Mesenchymal stem cell (in vitro differentiated cells and primary cell): ENCODE measurements around the gene DYNLT1.
A peak's percentile ranks its signal among the peaks of the same experiment; 100 is the strongest.
"Not testable (repeated sequence)": the region's sequence is repeated elsewhere in the genome, so short reads cannot be mapped to it uniquely, and the experiment has no call there.

Source experiments
- DNase-seq: peaks from one replicate; pipeline ENCODE4 v3.0.0-alpha.2; 2013
- H2AFZ ChIP-seq: one replicate; pipeline ENCODE4 v1.6.1; 2013; ENCODE audit warnings: low read depth, mild to moderate bottlenecking, control low read depth, inconsistent platforms, low read length, moderate library complexity
- H2AK5ac ChIP-seq: 2 replicates; pipeline ENCODE4 v1.6.1; 2013; ENCODE audit warnings: low read length, moderate library complexity, mild to moderate bottlenecking, inconsistent platforms; ENCODE audit not compliant: severe bottlenecking
- H2BK120ac ChIP-seq: one replicate; pipeline ENCODE4 v1.6.1; 2013; ENCODE audit warnings: low read depth, mild to moderate bottlenecking, inconsistent platforms, low read length, moderate library complexity
- H2BK12ac ChIP-seq, 2 experiments: one replicate each; pipeline ENCODE4 v1.6.1; 2013; ENCODE audit warnings: inconsistent platforms in 2 of 2, low read length in 2 of 2, mild to moderate bottlenecking in 2 of 2, moderate library complexity in 2 of 2, control low read depth in 1 of 2
- H2BK15ac ChIP-seq: one replicate; pipeline ENCODE4 v1.6.1; 2013; ENCODE audit warnings: mild to moderate bottlenecking, low read depth, inconsistent platforms; ENCODE audit not compliant: poor library complexity, severe bottlenecking
- H2BK5ac ChIP-seq: 2 replicates; pipeline ENCODE4 v1.6.1; 2013; ENCODE audit warnings: low read depth, mild to moderate bottlenecking, low read length, control low read depth, inconsistent platforms; ENCODE audit not compliant: poor library complexity, severe bottlenecking
- H3K14ac ChIP-seq, 2 experiments: one replicate each; pipeline ENCODE4 v1.6.1; 2013; ENCODE audit warnings: inconsistent platforms in 2 of 2, low read length in 2 of 2, control low read depth in 1 of 2, mild to moderate bottlenecking in 1 of 2, moderate library complexity in 1 of 2
- H3K18ac ChIP-seq, 2 experiments: one replicate each; pipeline ENCODE4 v1.6.1; 2013; ENCODE audit warnings: inconsistent platforms in 2 of 2, low read length in 2 of 2, control low read depth in 1 of 2, low read depth in 1 of 2, mild to moderate bottlenecking in 1 of 2
- H3K23ac ChIP-seq, 2 experiments: one replicate each; pipeline ENCODE4 v1.6.1; 2013; ENCODE audit warnings: inconsistent platforms in 2 of 2, low read length in 2 of 2, mild to moderate bottlenecking in 2 of 2, moderate library complexity in 2 of 2, control low read depth in 1 of 2
- H3K27ac ChIP-seq: 2 replicates; pipeline ENCODE4 v1.5.1; 2013; ENCODE audit warnings: mild to moderate bottlenecking, moderate library complexity, low read length, control low read depth, inconsistent platforms; ENCODE audit not compliant: poor library complexity, severe bottlenecking
- H3K27me3 ChIP-seq, 2 experiments: 2 replicates each; pipeline versions ENCODE4 v1.6.1 to v1.7.0; 2013; ENCODE audit warnings: low read length in 2 of 2, mild to moderate bottlenecking in 2 of 2, moderate library complexity in 2 of 2, control low read depth in 1 of 2, inconsistent platforms in 1 of 2; ENCODE audit not compliant: control insufficient read depth in 1 of 2, insufficient read depth in 1 of 2
- H3K36me3 ChIP-seq, 2 experiments: 2 replicates each; pipeline versions ENCODE4 v1.6.1 to v1.7.0; 2013; ENCODE audit warnings: low read length in 2 of 2, control low read depth in 1 of 2, inconsistent platforms in 1 of 2, low read depth in 1 of 2, mild to moderate bottlenecking in 1 of 2; ENCODE audit not compliant: insufficient read depth in 2 of 2, control insufficient read depth in 1 of 2
- H3K4ac ChIP-seq, 2 experiments: one replicate each; pipeline ENCODE4 v1.6.1; 2013; ENCODE audit warnings: inconsistent platforms in 2 of 2, low read length in 2 of 2, mild to moderate bottlenecking in 2 of 2, moderate library complexity in 2 of 2, control low read depth in 1 of 2, low read depth in 1 of 2
- H3K4me1 ChIP-seq: 2 replicates; pipeline ENCODE4 v1.6.1; 2013; ENCODE audit warnings: low read depth, low read length, control low read depth; ENCODE audit not compliant: control insufficient read depth, insufficient read depth
- H3K4me2 ChIP-seq: 2 replicates; pipeline ENCODE4 v1.6.1; 2013; ENCODE audit warnings: low read length, mild to moderate bottlenecking, inconsistent platforms; ENCODE audit not compliant: poor library complexity, severe bottlenecking
- H3K4me3 ChIP-seq, 2 experiments: 2 replicates each; pipeline versions ENCODE4 v1.5.1 to v1.7.0; 2013; ENCODE audit warnings: low read length in 2 of 2, mild to moderate bottlenecking in 2 of 2, control low read depth in 1 of 2, low read depth in 1 of 2; ENCODE audit not compliant: insufficient read depth in 1 of 2
- H3K79me1 ChIP-seq: replicated peaks from 2 replicates; pipeline ENCODE4 v1.6.1; 2013; ENCODE audit warnings: mild to moderate bottlenecking, control low read depth, low read length, inconsistent platforms; ENCODE audit not compliant: poor library complexity, severe bottlenecking
- H3K9ac ChIP-seq: 2 replicates; pipeline ENCODE4 v1.7.0; 2013; ENCODE audit warnings: mild to moderate bottlenecking, low read length, moderate library complexity
- H3K9me3 ChIP-seq: 2 replicates; pipeline ENCODE4 v1.7.0; 2013; ENCODE audit warnings: mild to moderate bottlenecking, low read length; ENCODE audit not compliant: control insufficient read depth
- H4K8ac ChIP-seq: one replicate; pipeline ENCODE4 v1.6.1; 2013; ENCODE audit warnings: inconsistent platforms, mild to moderate bottlenecking, low read length, moderate library complexity
- H4K91ac ChIP-seq: one replicate; pipeline ENCODE4 v1.6.1; 2013; ENCODE audit warnings: mild to moderate bottlenecking, low read length, inconsistent platforms
- WGBS: methylation state at CpG from one replicate; pipeline ENCODE4 v1.1.7; 2013; ENCODE audit warnings: mixed read lengths; 5-methylcytosine and 5-hydroxymethylcytosine counted together

The DYNLT1 gene

GRCh38 chr6:158608221-158608620 is 36.3 kb downstream of the DYNLT1 start:
- no peak overlapping the region for H2AFZ ChIP-seq
- no peak overlapping the region for H3K4ac ChIP-seq
- DNase-seq: no peak
- H3K4me1 ChIP-seq: no peaks in the 10 kb centered on the region
- H3K79me1 ChIP-seq: peaks cover 27% of the 10 kb centered on the region
- H4K91ac ChIP-seq: no peak overlapping the region
- 96% methylated on average over 12 of the region's 12 CpGs for WGBS
- no peaks in the 10 kb centered on the region for H3K27me3 ChIP-seq
- H2BK15ac ChIP-seq: no peak overlapping the region
- H2BK120ac ChIP-seq: no peak overlapping the region
- H3K9ac ChIP-seq: no peak overlapping the region
- no peak overlapping the region for H3K4me2 ChIP-seq
- no peak overlapping the region for H3K18ac ChIP-seq
- no peak overlapping the region for H3K4me3 ChIP-seq
- peaks cover 56 to 76% of the 10 kb centered on the region in 2 experiments for H3K36me3 ChIP-seq
- H3K23ac ChIP-seq: no peak overlapping the region
- H3K27ac ChIP-seq: no peak overlapping the region
- no peak overlapping the region for H3K14ac ChIP-seq
- no peak overlapping the region for H2BK5ac ChIP-seq
- H2AK5ac ChIP-seq: no peak overlapping the region
- H2BK12ac ChIP-seq: no peak overlapping the region
- H3K9me3 ChIP-seq: no peaks in the 10 kb centered on the region
- H4K8ac ChIP-seq: no peak overlapping the region

GRCh38 chr6:158607411-158608170 is 37.0 kb downstream of the DYNLT1 start:
- Histone ChIP-seq H2BK5ac (no peak overlapping the region), H2BK12ac (no peak overlapping the region), H4K8ac (peak overlapping the region; percentile 42), H3K23ac (no peak overlapping the region), H3K18ac (no peak overlapping the region), H3K27me3 (no peaks in the 10 kb centered on the region), H2BK120ac (no peak overlapping the region), H2AFZ (no peak overlapping the region), H3K79me1 (peaks cover 32% of the 10 kb centered on the region), H3K4me2 (no peak overlapping the region), H3K9ac (no peak overlapping the region), H3K9me3 (no peaks in the 10 kb centered on the region), H3K14ac (no peak overlapping the region), H4K91ac (no peak overlapping the region), H3K4me3 (no peak overlapping the region), H2AK5ac (no peak overlapping the region), H3K27ac (no peak overlapping the region), H3K4ac (no peak overlapping the region), H3K4me1 (no peaks in the 10 kb centered on the region), H2BK15ac (no peak overlapping the region), H3K36me3 (peaks cover 59 to 72% of the 10 kb centered on the region in 2 experiments)
- 96% methylated on average over 14 of the region's 14 CpGs for WGBS
- DNase-seq: peak; percentile 22

- Histone ChIP-seq H3K27ac (no peak overlapping the region), H3K14ac (no peak overlapping the region), H3K4me3 (no peak overlapping the region), H2AFZ (no peak overlapping the region), H3K27me3 (no peaks in the 10 kb centered on the region), H2BK12ac (no peak overlapping the region), H2BK5ac (no peak overlapping the region), H3K18ac (no peak overlapping the region), H2BK15ac (no peak overlapping the region), H3K4me1 (no peaks in the 10 kb centered on the region), H2AK5ac (no peak overlapping the region), H3K23ac (peak overlapping the region in 1 of 2 experiments; percentile 53), H3K79me1 (peaks cover 34% of the 10 kb centered on the region), H2BK120ac (no peak overlapping the region), H3K4ac (no peak overlapping the region), H3K9ac (no peak overlapping the region), H3K4me2 (no peak overlapping the region), H4K8ac (peak overlapping the region; percentile 12), H3K9me3 (no peaks in the 10 kb centered on the region), H3K36me3 (peaks cover 56 to 70% of the 10 kb centered on the region in 2 experiments), H4K91ac (no peak overlapping the region)
- 92% methylated on average over 7 of the region's 7 CpGs for WGBS
- DNase-seq: no peak
These were observed 37.6 kb downstream of the DYNLT1 start for GRCh38 chr6:158606935-158607334.

- H2BK12ac ChIP-seq, H3K23ac ChIP-seq, H3K4me2 ChIP-seq, H2AK5ac ChIP-seq, H3K4ac ChIP-seq, H2AFZ ChIP-seq, H4K8ac ChIP-seq, H3K4me3 ChIP-seq, H4K91ac ChIP-seq, H3K14ac ChIP-seq, DNase-seq, H3K9me3 ChIP-seq, H2BK5ac ChIP-seq, H3K18ac ChIP-seq, H3K27ac ChIP-seq, H3K4me1 ChIP-seq, H2BK120ac ChIP-seq, H3K27me3 ChIP-seq, H2BK15ac ChIP-seq, H3K9ac ChIP-seq: not testable (repeated sequence)
- Histone ChIP-seq H3K36me3 (peaks cover 55 to 66% of the 10 kb centered on the region in 2 experiments), H3K79me1 (peaks cover 33% of the 10 kb centered on the region)
- over 99% methylated on average over 10 of the region's 15 CpGs for whole genome bisulfite sequencing
These were observed 38.5 kb downstream of the DYNLT1 start for GRCh38 chr6:158606011-158606410.
